AG09309 (cell line): Measurements from ENCODE around the gene SAT1.

Experiments used
- DNase-seq: peaks from one replicate; pipeline ENCODE4 v3.0.0-alpha.2; 2010; ENCODE audit warnings: low read depth
- H3K4me3 ChIP-seq: 2 replicates; pipeline ENCODE4 v1.5.1; 2011; ENCODE audit warnings: mild to moderate bottlenecking, low read depth, low read length, moderate library complexity; ENCODE audit not compliant: control insufficient read depth
- TF ChIP-seq, protein P1 (sequence below): IDR thresholded peaks from 2 replicates; pipeline ENCODE4 v1.5.1; 2011; ENCODE audit warnings: mild to moderate bottlenecking, low read depth, low read length, inconsistent platforms; ENCODE audit not compliant: insufficient read depth, control insufficient read depth; ENCODE audit errors: missing control alignments

The SAT1 gene

DNA sequence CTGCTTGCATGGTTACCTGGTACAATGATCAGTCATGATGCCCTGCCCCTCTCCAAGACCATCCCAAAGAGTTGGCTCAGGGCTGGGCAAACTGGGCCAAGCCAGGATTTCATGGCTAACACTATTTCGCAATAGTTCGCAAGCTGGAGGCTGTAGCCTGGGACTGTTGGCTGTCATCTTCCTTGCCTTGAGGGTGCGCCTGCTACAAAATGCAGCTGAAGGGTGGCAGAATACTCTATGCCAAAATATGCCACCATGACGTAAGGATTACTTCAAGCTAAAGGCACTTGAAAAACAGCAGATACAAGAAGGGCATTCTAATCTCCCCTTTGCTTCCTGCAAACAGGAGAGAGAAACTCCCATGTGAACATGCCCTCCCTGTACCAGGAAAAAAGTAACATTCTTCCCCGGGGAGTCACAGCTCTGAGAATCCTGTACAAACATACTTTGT lies 21.0 kb downstream of the SAT1 start:
- DNase-seq, result no peak
- TF ChIP-seq, protein P1, sequence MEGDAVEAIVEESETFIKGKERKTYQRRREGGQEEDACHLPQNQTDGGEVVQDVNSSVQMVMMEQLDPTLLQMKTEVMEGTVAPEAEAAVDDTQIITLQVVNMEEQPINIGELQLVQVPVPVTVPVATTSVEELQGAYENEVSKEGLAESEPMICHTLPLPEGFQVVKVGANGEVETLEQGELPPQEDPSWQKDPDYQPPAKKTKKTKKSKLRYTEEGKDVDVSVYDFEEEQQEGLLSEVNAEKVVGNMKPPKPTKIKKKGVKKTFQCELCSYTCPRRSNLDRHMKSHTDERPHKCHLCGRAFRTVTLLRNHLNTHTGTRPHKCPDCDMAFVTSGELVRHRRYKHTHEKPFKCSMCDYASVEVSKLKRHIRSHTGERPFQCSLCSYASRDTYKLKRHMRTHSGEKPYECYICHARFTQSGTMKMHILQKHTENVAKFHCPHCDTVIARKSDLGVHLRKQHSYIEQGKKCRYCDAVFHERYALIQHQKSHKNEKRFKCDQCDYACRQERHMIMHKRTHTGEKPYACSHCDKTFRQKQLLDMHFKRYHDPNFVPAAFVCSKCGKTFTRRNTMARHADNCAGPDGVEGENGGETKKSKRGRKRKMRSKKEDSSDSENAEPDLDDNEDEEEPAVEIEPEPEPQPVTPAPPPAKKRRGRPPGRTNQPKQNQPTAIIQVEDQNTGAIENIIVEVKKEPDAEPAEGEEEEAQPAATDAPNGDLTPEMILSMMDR, result no peak
- H3K4me3 ChIP-seq, result no peak overlapping the region

DNA sequence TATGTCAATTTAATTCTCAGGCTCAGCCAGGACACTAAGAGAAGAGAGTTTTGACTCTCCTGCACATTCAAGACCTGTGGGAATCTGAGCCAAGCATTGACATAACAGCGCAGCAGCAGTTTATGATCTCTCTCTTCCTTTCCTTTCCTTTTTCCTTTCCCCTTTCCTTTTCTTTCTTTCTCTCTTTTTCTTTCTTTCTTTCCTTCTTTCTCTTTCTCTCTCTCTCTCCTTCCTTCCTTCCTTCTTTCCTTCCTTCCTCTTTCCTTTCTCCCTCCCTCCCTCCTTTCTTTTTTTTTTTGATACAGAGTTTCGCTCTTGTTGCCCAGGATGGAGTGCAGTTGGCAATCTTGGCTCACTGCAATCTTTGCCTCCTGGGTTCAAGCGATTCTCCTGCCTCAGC lies 21.6 kb downstream of the SAT1 start:
- H3K4me3 ChIP-seq, result no peak overlapping the region
- no peak for DNase-seq
- TF ChIP-seq, protein P1, result no peak

DNA sequence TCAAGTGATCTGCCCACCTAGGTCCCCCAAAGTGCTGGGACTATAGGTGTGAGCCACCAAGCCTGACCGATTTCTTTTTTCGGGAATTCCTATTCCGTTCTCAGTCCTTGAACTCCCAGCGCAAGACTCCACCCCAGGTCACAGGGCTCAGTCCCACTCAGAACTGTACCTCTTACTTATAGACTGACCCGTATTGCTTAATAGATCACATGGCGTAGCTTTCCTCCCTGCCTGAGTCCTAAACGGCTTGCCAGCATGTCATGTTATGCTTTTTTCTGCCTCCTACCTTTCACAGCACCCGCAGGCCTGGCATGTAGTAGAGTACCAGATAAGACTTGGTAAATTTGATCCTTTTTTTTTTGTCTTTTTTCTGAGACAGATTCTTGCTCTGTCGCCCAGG lies 22.4 kb downstream of the SAT1 start:
- no peak for DNase-seq
- TF ChIP-seq, protein P1, result no peak
- no peak overlapping the region for H3K4me3 ChIP-seq

DNA sequence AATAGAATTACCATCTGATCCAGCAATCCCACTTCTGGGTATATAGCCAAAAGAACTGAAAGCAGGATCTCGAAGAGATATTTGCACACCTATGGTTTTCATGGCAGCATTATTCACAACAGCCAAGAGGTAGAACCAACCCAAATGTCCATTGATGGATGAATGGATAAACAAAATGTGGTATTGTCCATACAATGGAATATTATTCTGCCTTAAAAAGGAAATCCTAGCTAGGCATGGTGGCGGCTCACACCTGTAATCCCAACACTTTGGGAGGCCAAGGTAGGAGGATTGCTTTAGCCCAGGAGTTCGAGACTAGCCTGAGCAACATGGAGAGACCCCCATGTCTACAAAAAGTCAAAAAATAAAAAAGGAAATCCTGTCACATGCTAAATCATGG lies 27.3 kb downstream of the SAT1 start:
- TF ChIP-seq, protein P1, result no peak
- no peak for DNase-seq
- no peak overlapping the region for H3K4me3 ChIP-seq

DNA sequence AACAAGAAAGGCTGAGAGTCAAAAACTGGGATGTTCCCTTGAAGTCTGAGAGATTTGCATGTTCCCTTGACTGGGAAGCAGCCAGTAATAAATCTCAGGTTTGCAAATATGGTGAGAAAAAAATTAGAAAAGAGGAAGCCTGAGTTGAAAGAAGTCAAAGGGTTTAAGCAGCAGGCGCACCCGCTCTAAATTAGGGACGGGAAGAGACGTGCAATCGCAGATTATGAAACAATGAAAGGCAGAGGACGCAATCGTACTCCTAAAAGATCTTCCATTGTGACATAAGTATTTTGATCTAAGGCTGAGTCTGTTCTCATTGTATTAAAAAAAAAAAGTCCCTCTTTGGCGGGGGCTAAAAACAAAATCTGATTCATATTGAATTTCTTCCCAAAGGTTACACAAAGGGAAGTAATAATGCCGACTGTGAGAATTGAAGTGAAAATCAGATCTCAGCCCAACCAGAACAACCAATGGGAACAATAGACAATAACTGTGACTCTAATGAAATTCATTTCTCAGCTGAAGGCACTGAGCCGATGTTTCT lies 28.2 kb downstream of the SAT1 start:
- DNase-seq, result no peak
- TF ChIP-seq, protein P1, result no peak
- no peak overlapping the region for H3K4me3 ChIP-seq

DNA sequence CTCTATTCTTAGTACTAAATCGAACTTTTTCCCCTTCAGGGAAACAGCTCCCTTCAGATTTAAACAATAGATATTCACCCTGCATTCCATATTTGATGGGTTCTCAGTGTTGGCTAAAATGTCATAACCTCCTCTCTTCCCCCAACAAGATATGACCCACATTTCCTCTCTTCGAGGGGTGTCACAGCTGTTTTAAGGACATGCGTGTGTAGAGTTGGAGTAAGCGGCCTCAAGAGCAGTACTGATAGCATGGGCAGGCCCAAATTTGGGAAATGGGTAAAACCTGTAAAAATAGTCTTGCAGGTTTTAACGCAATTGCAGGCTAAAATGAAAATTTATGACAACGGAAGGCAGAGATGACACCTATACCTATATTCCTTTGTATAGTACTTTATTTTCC lies 28.7 kb downstream of the SAT1 start:
- DNase-seq, result no peak
- no peak overlapping the region for H3K4me3 ChIP-seq
- TF ChIP-seq, protein P1, result no peak

DNA sequence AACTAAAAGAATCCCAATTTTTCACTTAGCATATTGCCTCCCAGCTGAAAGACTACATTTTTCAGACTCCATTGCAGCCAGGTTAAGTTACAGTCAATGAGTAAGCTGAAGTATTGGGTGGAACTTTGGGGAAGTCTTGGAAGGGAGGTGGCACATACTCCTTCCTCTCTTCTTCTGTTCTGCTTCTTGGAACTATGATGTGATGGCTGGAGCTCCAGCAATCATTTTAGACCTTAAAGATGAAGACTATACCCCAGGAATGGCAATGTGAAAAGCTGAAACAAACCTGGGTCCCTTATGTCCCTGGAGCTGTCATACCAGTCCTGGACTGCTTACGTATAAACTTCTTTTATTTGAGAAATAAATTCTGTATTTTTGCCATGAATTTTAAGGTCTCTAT lies 30.8 kb downstream of the SAT1 start:
- H3K4me3 ChIP-seq, result no peak overlapping the region
- TF ChIP-seq, protein P1, result no peak
- DNase-seq, result no peak
